ENCODE data around the gene SLC20A1. TPM values are rescaled to one million over a fixed set of nuclear protein-coding genes. Genes with fewer than 3 reads are reported as not detected.
"Not testable (repeated sequence)": the region's sequence is repeated elsewhere in the genome, so short reads cannot be mapped to it uniquely, and the experiment has no call there.

SLC20A1 gene
- total and polyA plus RNA-seq, 3 donors from 2014 or later = 30.2 to 47.8 (median 38.7) TPM

- H3K27ac ChIP-seq = no peak overlapping the region
- intact Hi-C loops (cut with DNase I; ENCODE audit: low total_unique reads) = no loop called here
- TF ChIP-seq POLR2A (IDR thresholded peaks at IDR 0.05) (no peak), CTCF (IDR thresholded peaks at IDR 0.05) (no peak)
- DNase-seq = no peak
- H3K36me3 ChIP-seq (ENCODE audit: low read depth, missing control alignments) = no peaks in the 10 kb centered on the region
- 84 to 98% methylated on average over 8 of the region's 8 CpGs for WGBS, 2 donors
- no peaks in the 10 kb centered on the region for H3K4me1 ChIP-seq
- H3K9me3 ChIP-seq = no peaks in the 10 kb centered on the region
- H3K4me3 ChIP-seq = no peak overlapping the region
- no peaks in the 10 kb centered on the region for H3K27me3 ChIP-seq
Measured at GRCh38 chr2:112661656-112662305, 16.0 kb downstream of the SLC20A1 start.

- Histone ChIP-seq H3K27me3 (no peaks in the 10 kb centered on the region), H3K9me3 (no peaks in the 10 kb centered on the region), H3K4me1 (no peaks in the 10 kb centered on the region), H3K4me3 (no peak overlapping the region), H3K27ac (no peak overlapping the region), H3K36me3 (ENCODE audit: low read depth, missing control alignments) (no peaks in the 10 kb centered on the region)
- intact Hi-C loops (cut with DNase I; ENCODE audit: low total_unique reads) = no loop called here
- TF ChIP-seq POLR2A (IDR thresholded peaks at IDR 0.05) (no peak), CTCF (IDR thresholded peaks at IDR 0.05) (no peak)
- DNase-seq = no peak
- 89 to 90% methylated on average over 3 of the region's 3 CpGs for WGBS, 2 donors
Measured at GRCh38 chr2:112662704-112663103, 17.0 kb downstream of the SLC20A1 start.

GRCh38 chr2:112664689-112665088 lies 18.9 kb downstream of the SLC20A1 start:
- Histone ChIP-seq H3K9me3 (no peaks in the 10 kb centered on the region), H3K4me3 (no peak overlapping the region), H3K27me3 (no peaks in the 10 kb centered on the region), H3K4me1 (no peaks in the 10 kb centered on the region), H3K27ac (no peak overlapping the region), H3K36me3 (ENCODE audit: low read depth, missing control alignments) (no peaks in the 10 kb centered on the region)
- intact Hi-C loops (cut with DNase I; ENCODE audit: low total_unique reads) = no loop called here
- DNase-seq = no peak
- TF ChIP-seq POLR2A (IDR thresholded peaks at IDR 0.05) = no peak
- TF ChIP-seq CTCF (IDR thresholded peaks at IDR 0.05) = no peak

- Histone ChIP-seq H3K27ac (no peak overlapping the region), H3K36me3 (ENCODE audit: low read depth, missing control alignments) (no peaks in the 10 kb centered on the region), H3K9me3 (no peaks in the 10 kb centered on the region), H3K4me1 (no peaks in the 10 kb centered on the region), H3K27me3 (no peaks in the 10 kb centered on the region), H3K4me3 (no peak overlapping the region)
- TF ChIP-seq POLR2A (IDR thresholded peaks at IDR 0.05) (no peak), CTCF (IDR thresholded peaks at IDR 0.05) (no peak)
- no peak for DNase-seq
- intact Hi-C loops (cut with DNase I; ENCODE audit: low total_unique reads) = no loop called here
- WGBS, 2 donors = 81 to 83% methylated on average over 8 of the region's 8 CpGs
Measured at GRCh38 chr2:112665113-112665780, 19.5 kb downstream of the SLC20A1 start.

GRCh38 chr2:112666761-112667122 lies 21.0 kb downstream of the SLC20A1 start:
- H3K9me3 ChIP-seq = no peaks in the 10 kb centered on the region
- no peak for DNase-seq
- no peak overlapping the region for H3K27ac ChIP-seq
- no peaks in the 10 kb centered on the region for H3K36me3 ChIP-seq (ENCODE audit: low read depth, missing control alignments)
- TF ChIP-seq CTCF (IDR thresholded peaks at IDR 0.05) = no peak
- TF ChIP-seq POLR2A (IDR thresholded peaks at IDR 0.05) = no peak
- H3K27me3 ChIP-seq = no peaks in the 10 kb centered on the region
- no peak overlapping the region for H3K4me3 ChIP-seq
- intact Hi-C loops (cut with DNase I; ENCODE audit: low total_unique reads) = no loop called here
- no peaks in the 10 kb centered on the region for H3K4me1 ChIP-seq
- WGBS, 2 donors = 85 to 90% methylated on average over 3 of the region's 3 CpGs

- WGBS, 2 donors = 88 to 89% methylated on average over 6 of the region's 6 CpGs
- H3K9me3 ChIP-seq; H3K4me1 ChIP-seq; H3K4me3 ChIP-seq; DNase-seq; intact Hi-C loops (cut with DNase I; ENCODE audit: low total_unique reads); H3K27ac ChIP-seq; H3K27me3 ChIP-seq; H3K36me3 ChIP-seq (ENCODE audit: low read depth, missing control alignments): not testable (repeated sequence)
Measured at GRCh38 chr2:112667540-112667939, 21.8 kb downstream of the SLC20A1 start.
